Osteoblast (primary cell): Measurements from ENCODE around the gene ATG2B. TPM values are rescaled to one million over a fixed set of nuclear protein-coding genes. Genes with fewer than 3 reads are reported as not detected.

Experiments used
- DNase-seq: peaks from one replicate; pipeline ENCODE4 v3.0.0; 2011; ENCODE audit warnings: low spot score, mixed read lengths; ENCODE audit not compliant: insufficient read length; ENCODE audit errors: missing footprints
- H2AFZ ChIP-seq: 2 replicates; pipeline ENCODE4 v1.6.0; 2011; ENCODE audit warnings: mild to moderate bottlenecking, low read length
- H3K27ac ChIP-seq: 2 replicates; pipeline ENCODE4 v1.5.1; 2011; ENCODE audit warnings: mild to moderate bottlenecking, low read depth, low read length, moderate library complexity
- H3K27me3 ChIP-seq: 2 replicates; pipeline ENCODE4 v1.6.0; 2012; ENCODE audit warnings: mild to moderate bottlenecking, control low read depth, inconsistent platforms, low read length, moderate library complexity; ENCODE audit not compliant: insufficient read depth
- H3K36me3 ChIP-seq: 2 replicates; pipeline ENCODE4 v1.5.1; 2011; ENCODE audit warnings: mild to moderate bottlenecking, low read length, control low read depth, moderate library complexity; ENCODE audit not compliant: insufficient read depth
- H3K4me1 ChIP-seq: 2 replicates; pipeline ENCODE4 v1.5.1; 2011; ENCODE audit warnings: mild to moderate bottlenecking, low read length, control low read depth, moderate library complexity; ENCODE audit not compliant: insufficient read depth
- H3K4me2 ChIP-seq: 2 replicates; pipeline ENCODE4 v1.6.0; 2011; ENCODE audit warnings: mild to moderate bottlenecking, low read length; ENCODE audit not compliant: insufficient read depth
- H3K4me3 ChIP-seq: fragments of 200-600 bp; sonication (generic); 3 replicates; pipeline ENCODE4 v1.5.1; 2012; ENCODE audit warnings: mild to moderate bottlenecking, low read length, inconsistent platforms; ENCODE audit not compliant: insufficient read depth
- H3K79me2 ChIP-seq: 2 replicates; pipeline ENCODE4 v1.6.0; 2012; ENCODE audit warnings: mild to moderate bottlenecking, low read length, control low read depth, inconsistent platforms; ENCODE audit not compliant: insufficient read depth
- H3K9me3 ChIP-seq: 2 replicates; pipeline ENCODE4 v1.5.1; 2011; ENCODE audit warnings: low read depth, low read length, control low read depth
- H4K20me1 ChIP-seq: 2 replicates; pipeline ENCODE4 v1.6.0; 2012; ENCODE audit warnings: mild to moderate bottlenecking, low read length, control low read depth; ENCODE audit not compliant: insufficient read depth
- total RNA-seq: library from RNA; depleted of rRNA; stranded (reverse); fragments of >200 nt; gene quantifications from 2 replicates; pipeline ENCODE4 v1.2.3, GENCODE V29; 2012
- TF ChIP-seq, protein P1 (sequence below): IDR thresholded peaks from 2 replicates; pipeline ENCODE4 v1.5.1; 2011; ENCODE audit warnings: mild to moderate bottlenecking, low read depth, low read length, moderate library complexity; ENCODE audit errors: extremely low read depth

ATG2B gene, protein sequence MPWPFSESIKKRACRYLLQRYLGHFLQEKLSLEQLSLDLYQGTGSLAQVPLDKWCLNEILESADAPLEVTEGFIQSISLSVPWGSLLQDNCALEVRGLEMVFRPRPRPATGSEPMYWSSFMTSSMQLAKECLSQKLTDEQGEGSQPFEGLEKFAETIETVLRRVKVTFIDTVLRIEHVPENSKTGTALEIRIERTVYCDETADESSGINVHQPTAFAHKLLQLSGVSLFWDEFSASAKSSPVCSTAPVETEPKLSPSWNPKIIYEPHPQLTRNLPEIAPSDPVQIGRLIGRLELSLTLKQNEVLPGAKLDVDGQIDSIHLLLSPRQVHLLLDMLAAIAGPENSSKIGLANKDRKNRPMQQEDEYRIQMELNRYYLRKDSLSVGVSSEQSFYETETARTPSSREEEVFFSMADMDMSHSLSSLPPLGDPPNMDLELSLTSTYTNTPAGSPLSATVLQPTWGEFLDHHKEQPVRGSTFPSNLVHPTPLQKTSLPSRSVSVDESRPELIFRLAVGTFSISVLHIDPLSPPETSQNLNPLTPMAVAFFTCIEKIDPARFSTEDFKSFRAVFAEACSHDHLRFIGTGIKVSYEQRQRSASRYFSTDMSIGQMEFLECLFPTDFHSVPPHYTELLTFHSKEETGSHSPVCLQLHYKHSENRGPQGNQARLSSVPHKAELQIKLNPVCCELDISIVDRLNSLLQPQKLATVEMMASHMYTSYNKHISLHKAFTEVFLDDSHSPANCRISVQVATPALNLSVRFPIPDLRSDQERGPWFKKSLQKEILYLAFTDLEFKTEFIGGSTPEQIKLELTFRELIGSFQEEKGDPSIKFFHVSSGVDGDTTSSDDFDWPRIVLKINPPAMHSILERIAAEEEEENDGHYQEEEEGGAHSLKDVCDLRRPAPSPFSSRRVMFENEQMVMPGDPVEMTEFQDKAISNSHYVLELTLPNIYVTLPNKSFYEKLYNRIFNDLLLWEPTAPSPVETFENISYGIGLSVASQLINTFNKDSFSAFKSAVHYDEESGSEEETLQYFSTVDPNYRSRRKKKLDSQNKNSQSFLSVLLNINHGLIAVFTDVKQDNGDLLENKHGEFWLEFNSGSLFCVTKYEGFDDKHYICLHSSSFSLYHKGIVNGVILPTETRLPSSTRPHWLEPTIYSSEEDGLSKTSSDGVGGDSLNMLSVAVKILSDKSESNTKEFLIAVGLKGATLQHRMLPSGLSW (N-terminal part only)
- total RNA-seq: 35.1 and 43.0 TPM in 2 replicates

DNA sequence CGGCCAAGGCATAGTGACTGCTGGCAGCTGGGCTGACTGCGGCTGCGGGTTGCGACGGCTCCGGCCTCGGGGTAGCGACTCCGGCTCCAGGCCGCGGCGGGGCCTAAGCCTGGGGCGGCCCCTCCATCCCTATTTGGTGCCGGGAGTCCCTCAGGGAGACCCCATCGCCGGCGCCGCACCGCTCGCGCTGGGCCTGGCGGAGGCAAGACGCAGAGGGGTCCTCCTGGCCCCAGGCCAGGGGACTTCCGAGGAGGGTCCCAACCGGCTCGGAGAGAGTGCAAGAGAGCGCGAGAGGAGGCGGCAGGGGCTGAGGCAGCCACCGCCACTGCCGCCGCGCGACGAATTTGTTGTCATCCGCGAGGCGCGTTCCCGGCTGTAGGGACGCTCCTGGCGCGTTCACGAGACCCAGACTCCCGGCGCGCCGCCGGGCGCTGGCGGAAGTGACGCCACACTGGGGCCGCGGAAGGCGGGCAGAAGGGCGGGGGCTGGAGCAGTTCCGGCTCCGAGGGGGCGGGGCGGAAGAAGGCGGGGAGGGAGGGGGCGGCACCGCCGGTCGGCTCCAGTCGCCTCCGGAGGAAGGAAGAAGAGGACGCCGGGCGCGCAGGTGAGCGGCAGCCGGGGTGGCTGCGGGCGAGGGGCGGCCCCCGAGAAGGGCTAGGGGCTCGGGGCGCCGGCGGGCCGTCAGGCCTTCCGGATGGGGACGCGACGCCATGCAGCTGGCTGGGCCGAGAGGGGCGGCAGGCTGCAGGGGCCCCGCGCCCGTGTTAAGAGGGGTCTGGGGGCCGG, at the start of gene ATG2B, which contains the start of gene GSKIP:
TSS of gene ATG2B (minus strand) at position 377 of the 786 bp plus-strand sequence. CDS start at position 12, 365 bp downstream.
TSS of gene GSKIP (plus strand) at position 562 of the 786 bp plus-strand sequence. CDS start 18,722 bp downstream, outside the sequence.
- Histone ChIP-seq H3K27me3 (no peaks in the 10 kb centered on the region), H3K36me3 (no peaks in the 10 kb centered on the region), H3K4me1 (peaks cover 22% of the 10 kb centered on the region), H3K4me2 (peak within 1 kb of the TSS; percentile 100), H3K9me3 (no peaks in the 10 kb centered on the region), H4K20me1 (peaks cover 44% of the 10 kb centered on the region), H3K27ac (peak within 1 kb of the TSS; percentile 85), H2AFZ (peak within 1 kb of the TSS; percentile 94), H3K4me3 (peak within 1 kb of the TSS; percentile 96), H3K79me2 (peaks cover 90% of the 10 kb centered on the region)
- TF ChIP-seq, protein P1, sequence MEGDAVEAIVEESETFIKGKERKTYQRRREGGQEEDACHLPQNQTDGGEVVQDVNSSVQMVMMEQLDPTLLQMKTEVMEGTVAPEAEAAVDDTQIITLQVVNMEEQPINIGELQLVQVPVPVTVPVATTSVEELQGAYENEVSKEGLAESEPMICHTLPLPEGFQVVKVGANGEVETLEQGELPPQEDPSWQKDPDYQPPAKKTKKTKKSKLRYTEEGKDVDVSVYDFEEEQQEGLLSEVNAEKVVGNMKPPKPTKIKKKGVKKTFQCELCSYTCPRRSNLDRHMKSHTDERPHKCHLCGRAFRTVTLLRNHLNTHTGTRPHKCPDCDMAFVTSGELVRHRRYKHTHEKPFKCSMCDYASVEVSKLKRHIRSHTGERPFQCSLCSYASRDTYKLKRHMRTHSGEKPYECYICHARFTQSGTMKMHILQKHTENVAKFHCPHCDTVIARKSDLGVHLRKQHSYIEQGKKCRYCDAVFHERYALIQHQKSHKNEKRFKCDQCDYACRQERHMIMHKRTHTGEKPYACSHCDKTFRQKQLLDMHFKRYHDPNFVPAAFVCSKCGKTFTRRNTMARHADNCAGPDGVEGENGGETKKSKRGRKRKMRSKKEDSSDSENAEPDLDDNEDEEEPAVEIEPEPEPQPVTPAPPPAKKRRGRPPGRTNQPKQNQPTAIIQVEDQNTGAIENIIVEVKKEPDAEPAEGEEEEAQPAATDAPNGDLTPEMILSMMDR: no peak
- DNase-seq: peak; percentile 98

DNA sequence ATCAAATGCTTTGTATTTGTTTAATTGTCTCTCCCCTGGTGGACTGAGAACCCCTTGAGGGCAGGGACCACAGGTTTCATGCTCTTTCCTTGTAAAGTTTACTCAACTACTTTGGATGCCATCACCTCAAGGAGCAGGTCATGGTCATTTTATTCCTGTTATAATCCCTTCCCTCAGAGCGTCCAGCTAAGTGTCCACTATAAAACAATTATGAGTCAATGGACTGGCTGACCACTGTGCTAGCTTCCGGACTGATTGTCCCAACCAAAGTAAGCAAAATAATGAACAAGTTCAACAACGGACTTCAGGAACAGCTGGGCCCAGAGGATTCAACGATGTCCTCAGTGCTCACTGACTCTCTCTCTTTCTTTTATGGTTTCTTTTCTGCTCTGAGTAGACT, 47.0 kb upstream of the ATG2B start:
- Histone ChIP-seq H3K9me3 (no peaks in the 10 kb centered on the region), H3K79me2 (no peaks in the 10 kb centered on the region), H4K20me1 (no peaks in the 10 kb centered on the region), H3K4me1 (no peaks in the 10 kb centered on the region), H3K4me2 (no peak overlapping the region), H3K27ac (no peak overlapping the region), H3K36me3 (no peaks in the 10 kb centered on the region), H3K27me3 (peaks cover 22% of the 10 kb centered on the region), H2AFZ (no peak overlapping the region), H3K4me3 (no peak overlapping the region)
- no peak for DNase-seq
- TF ChIP-seq, protein P1: no peak

DNA sequence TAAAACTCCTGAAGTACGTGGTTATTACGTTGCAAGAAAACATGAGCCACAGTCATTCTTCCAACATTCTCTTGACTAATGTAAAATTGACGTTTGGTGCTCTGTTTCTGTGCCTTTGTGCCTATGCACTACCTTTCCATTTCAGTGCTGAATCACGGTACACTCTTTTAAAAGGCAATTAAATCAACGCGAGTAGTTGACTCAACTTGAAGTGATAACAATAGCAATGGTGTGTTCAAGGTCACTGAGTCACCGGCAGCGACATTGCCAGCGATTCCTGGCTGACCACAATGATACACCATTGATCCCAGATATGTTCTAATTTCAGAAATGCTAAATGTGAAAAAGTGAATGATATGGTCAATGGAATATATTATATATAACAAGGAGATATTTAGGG, 46.6 kb upstream of the ATG2B start:
- no peak overlapping the region for H3K4me2 ChIP-seq
- H3K4me1 ChIP-seq: no peaks in the 10 kb centered on the region
- no peak overlapping the region for H3K27ac ChIP-seq
- H3K27me3 ChIP-seq: peaks cover 22% of the 10 kb centered on the region
- no peak overlapping the region for H2AFZ ChIP-seq
- no peaks in the 10 kb centered on the region for H3K36me3 ChIP-seq
- peak; percentile 31 for DNase-seq
- TF ChIP-seq, protein P1: no peak
- H3K79me2 ChIP-seq: no peaks in the 10 kb centered on the region
- H4K20me1 ChIP-seq: no peaks in the 10 kb centered on the region
- no peak overlapping the region for H3K4me3 ChIP-seq
- no peaks in the 10 kb centered on the region for H3K9me3 ChIP-seq
